ENCODE measurements around the gene ATP10B. TPM values are rescaled to one million over a fixed set of nuclear protein-coding genes. Genes with fewer than 3 reads are reported as not detected.

ATP10B gene
- polyA plus RNA-seq, 1 of the 3 experiments (the other 2 are of a cell fraction): not detected

- H3K9ac ChIP-seq: no peak overlapping the region
- H3K9me2 ChIP-seq: no peaks in the 10 kb centered on the region
- no peak overlapping the region for H3K4me3 ChIP-seq (ENCODE audit: low read depth in 2 of 2, low read length in 1 of 2)
- no peaks in the 10 kb centered on the region for H3K4me1 ChIP-seq (ENCODE audit: control insufficient read depth in 1 of 2, insufficient read depth in 2 of 2, low read depth in 1 of 2, low read length in 1 of 2)
- no peaks in the 10 kb centered on the region for H4K20me1 ChIP-seq (ENCODE audit: insufficient read depth)
- no peaks in the 10 kb centered on the region for H3K79me2 ChIP-seq (ENCODE audit: insufficient read depth)
- H2AFZ ChIP-seq (ENCODE audit: low read depth): no peak overlapping the region
- no peak for TF ChIP-seq NRF1 (IDR thresholded peaks at IDR 0.05; ENCODE audit: low read depth, low read length)
- TF ChIP-seq, protein P1, sequence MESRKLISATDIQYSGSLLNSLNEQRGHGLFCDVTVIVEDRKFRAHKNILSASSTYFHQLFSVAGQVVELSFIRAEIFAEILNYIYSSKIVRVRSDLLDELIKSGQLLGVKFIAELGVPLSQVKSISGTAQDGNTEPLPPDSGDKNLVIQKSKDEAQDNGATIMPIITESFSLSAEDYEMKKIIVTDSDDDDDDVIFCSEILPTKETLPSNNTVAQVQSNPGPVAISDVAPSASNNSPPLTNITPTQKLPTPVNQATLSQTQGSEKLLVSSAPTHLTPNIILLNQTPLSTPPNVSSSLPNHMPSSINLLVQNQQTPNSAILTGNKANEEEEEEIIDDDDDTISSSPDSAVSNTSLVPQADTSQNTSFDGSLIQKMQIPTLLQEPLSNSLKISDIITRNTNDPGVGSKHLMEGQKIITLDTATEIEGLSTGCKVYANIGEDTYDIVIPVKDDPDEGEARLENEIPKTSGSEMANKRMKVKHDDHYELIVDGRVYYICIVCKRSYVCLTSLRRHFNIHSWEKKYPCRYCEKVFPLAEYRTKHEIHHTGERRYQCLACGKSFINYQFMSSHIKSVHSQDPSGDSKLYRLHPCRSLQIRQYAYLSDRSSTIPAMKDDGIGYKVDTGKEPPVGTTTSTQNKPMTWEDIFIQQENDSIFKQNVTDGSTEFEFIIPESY (IDR thresholded peaks at IDR 0.05; ENCODE audit: borderline replicate concordance, low read depth): no peak
- no peak for TF ChIP-seq CTCF (IDR thresholded peaks at IDR 0.05)
- TF ChIP-seq GATA2 (CRISPR knock-in tag; IDR thresholded peaks at IDR 0.05): no peak
- TF ChIP-seq JUND (IDR thresholded peaks at IDR 0.05): no peak
- no peak overlapping the region for H3K4me2 ChIP-seq
- DNase-seq: no peak
- H3K27me3 ChIP-seq (ENCODE audit: insufficient read depth): no peaks in the 10 kb centered on the region; the same call in 1 of the 2 replicates
- ChIA-PET POLR2A (no interaction called here), CTCF (no interaction called here)
- H3F3A ChIP-seq (replicated peaks; ENCODE audit: insufficient read depth): no peaks in the 10 kb centered on the region
- H3K9me3 ChIP-seq: no peaks in the 10 kb centered on the region; the same call in 1 of the 2 replicates
- H3K36me3 ChIP-seq (replicated peaks in 1 of 2; ENCODE audit: control insufficient read depth in 1 of 2, insufficient read depth in 2 of 2, low read length in 1 of 2): no peaks in the 10 kb centered on the region
- 42% methylated on average over 3 of the region's 3 CpGs for WGBS (ENCODE audit: low lambda C conversion rate)
- no peak overlapping the region for H3K27ac ChIP-seq (ENCODE audit: low read depth in 2 of 2, low read length in 1 of 2)
Observed at GRCh38 chr5:160534125-160534524, 317.9 kb downstream of the ATP10B start.

DNA sequence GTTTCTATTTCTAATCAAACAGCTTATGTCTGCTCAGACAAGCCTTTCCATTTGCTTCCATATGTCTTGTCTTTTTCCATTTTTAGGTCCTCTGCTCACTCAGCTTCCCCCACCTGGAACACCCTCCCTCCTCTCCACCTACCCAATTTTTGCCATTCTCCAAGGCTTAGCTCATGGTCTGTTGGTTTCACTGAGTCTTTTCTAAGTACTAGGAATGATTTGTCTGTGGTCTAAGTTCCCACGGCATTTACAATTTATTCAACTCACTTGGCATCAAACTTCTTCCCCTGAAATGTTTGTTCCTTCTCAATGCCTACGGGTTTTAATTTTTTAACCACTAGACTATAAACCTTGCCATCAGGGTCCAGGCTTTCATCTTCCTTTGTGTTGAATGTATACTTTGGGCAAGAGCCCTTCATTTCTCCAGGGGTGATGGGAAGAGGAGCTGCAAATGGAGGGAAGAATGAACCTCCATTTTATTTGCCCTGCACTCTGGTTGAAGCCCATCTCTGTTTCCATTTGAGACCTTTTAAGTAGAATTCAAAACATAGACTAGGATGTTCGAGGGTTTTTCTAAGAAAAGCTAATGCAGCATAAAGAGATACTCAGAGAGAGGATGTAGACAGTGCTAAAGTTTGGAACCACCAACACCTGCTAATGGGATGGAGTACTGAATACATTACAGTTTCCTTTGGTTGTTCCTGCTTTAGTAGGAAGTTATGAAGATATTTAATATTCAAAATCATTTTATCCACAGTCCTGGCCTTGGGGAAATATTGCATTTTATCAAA is 326.3 kb downstream of the ATP10B start:
- Histone ChIP-seq H3K79me2 (ENCODE audit: insufficient read depth) (no peaks in the 10 kb centered on the region), H3K27ac (ENCODE audit: low read depth in 2 of 2, low read length in 1 of 2) (no peak overlapping the region), H3K36me3 (replicated peaks in 1 of 2; ENCODE audit: control insufficient read depth in 1 of 2, insufficient read depth in 2 of 2, low read length in 1 of 2) (no peaks in the 10 kb centered on the region), H4K20me1 (ENCODE audit: insufficient read depth) (no peaks in the 10 kb centered on the region), H3F3A (replicated peaks; ENCODE audit: insufficient read depth) (no peaks in the 10 kb centered on the region), H3K4me3 (ENCODE audit: low read depth in 2 of 2, low read length in 1 of 2) (no peak overlapping the region), H3K9me2 (no peaks in the 10 kb centered on the region), H3K27me3 (ENCODE audit: insufficient read depth) (peaks cover 11% of the 10 kb centered on the region; the same call in 1 of the 2 replicates), H2AFZ (ENCODE audit: low read depth) (no peak overlapping the region), H3K9me3 (no peaks in the 10 kb centered on the region), H3K9ac (no peak overlapping the region), H3K4me2 (no peak overlapping the region), H3K4me1 (ENCODE audit: control insufficient read depth in 1 of 2, insufficient read depth in 2 of 2, low read depth in 1 of 2, low read length in 1 of 2) (no peaks in the 10 kb centered on the region)
- ChIA-PET POLR2A (no interaction called here), CTCF (interaction anchor here (1.1 kb wide), 1 partner anchor 31 kb away, joined by 3 read pairs; no protein-coding TSS in a partner anchor)
- TF ChIP-seq EZH2phosphoT487 (IDR thresholded peaks at IDR 0.05; ENCODE audit: borderline replicate concordance, low read depth): no peak
- TF ChIP-seq SIN3A (IDR thresholded peaks at IDR 0.05; ENCODE audit: borderline replicate concordance, low read depth, low read length): no peak
- TF ChIP-seq POLR2AphosphoS5 (IDR thresholded peaks at IDR 0.05; ENCODE audit: low read depth, low read length): no peak
- TF ChIP-seq, protein P2, sequence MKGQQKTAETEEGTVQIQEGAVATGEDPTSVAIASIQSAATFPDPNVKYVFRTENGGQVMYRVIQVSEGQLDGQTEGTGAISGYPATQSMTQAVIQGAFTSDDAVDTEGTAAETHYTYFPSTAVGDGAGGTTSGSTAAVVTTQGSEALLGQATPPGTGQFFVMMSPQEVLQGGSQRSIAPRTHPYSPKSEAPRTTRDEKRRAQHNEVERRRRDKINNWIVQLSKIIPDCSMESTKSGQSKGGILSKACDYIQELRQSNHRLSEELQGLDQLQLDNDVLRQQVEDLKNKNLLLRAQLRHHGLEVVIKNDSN (IDR thresholded peaks at IDR 0.05; ENCODE audit: borderline replicate concordance, low read depth): no peak
- no peak for TF ChIP-seq SMC3 (IDR thresholded peaks at IDR 0.05; ENCODE audit: low read depth, low read length)
- no peak for TF ChIP-seq GABPA (IDR thresholded peaks at IDR 0.05; ENCODE audit: low read depth)
- no peak for TF ChIP-seq GATA2 (CRISPR knock-in tag; IDR thresholded peaks at IDR 0.05)
- TF ChIP-seq MEF2A (IDR thresholded peaks at IDR 0.05; ENCODE audit: borderline replicate concordance, low read depth): no peak
- TF ChIP-seq USF2 (IDR thresholded peaks at IDR 0.05; ENCODE audit: borderline replicate concordance, low read depth, low read length): no peak
- TF ChIP-seq TAF1 (IDR thresholded peaks at IDR 0.05; ENCODE audit: borderline replicate concordance, low read depth, low read length): no peak
- TF ChIP-seq PBX3 (IDR thresholded peaks at IDR 0.05): no peak
- no peak for TF ChIP-seq JUND (IDR thresholded peaks at IDR 0.05)
- no peak for TF ChIP-seq TEAD4 (IDR thresholded peaks at IDR 0.05; ENCODE audit: borderline replicate concordance, insufficient read depth)
- no peak for TF ChIP-seq ELF1 (IDR thresholded peaks at IDR 0.05)
- TF ChIP-seq, protein P3, sequence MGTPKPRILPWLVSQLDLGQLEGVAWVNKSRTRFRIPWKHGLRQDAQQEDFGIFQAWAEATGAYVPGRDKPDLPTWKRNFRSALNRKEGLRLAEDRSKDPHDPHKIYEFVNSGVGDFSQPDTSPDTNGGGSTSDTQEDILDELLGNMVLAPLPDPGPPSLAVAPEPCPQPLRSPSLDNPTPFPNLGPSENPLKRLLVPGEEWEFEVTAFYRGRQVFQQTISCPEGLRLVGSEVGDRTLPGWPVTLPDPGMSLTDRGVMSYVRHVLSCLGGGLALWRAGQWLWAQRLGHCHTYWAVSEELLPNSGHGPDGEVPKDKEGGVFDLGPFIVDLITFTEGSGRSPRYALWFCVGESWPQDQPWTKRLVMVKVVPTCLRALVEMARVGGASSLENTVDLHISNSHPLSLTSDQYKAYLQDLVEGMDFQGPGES (IDR thresholded peaks at IDR 0.05; ENCODE audit: low read depth, low read length): no peak
- WGBS (ENCODE audit: low lambda C conversion rate): 13% methylated on average over 3 of the region's 3 CpGs
- DNase-seq: no peak

Data from SK-N-SH (cell line).